Effector CD8-positive, alpha-beta T cell (primary cell): ENCODE results near the gene MGAT5B.
"Not testable (repeated sequence)": the region's sequence is repeated elsewhere in the genome, so short reads cannot be mapped to it uniquely, and the experiment has no call there.

ENCODE experiments used
- DNase-seq: peaks from one replicate; lab custom pipeline; 2025; lab: John Stamatoyannopoulos, UW
- total RNA-seq, 4 experiments: gene quantifications; one replicate each; lab custom pipeline; 2026; lab: John Stamatoyannopoulos, UW

The MGAT5B gene
- 0.36 to 1.9 (median 0.74) reads per million in 4 experiments for total RNA-seq

- peak; percentile 59 for DNase-seq
These were observed at the start of gene MGAT5B for GRCh38 chr17:76868176-76868668. Gene MGAT5B, plus strand, starts transcription at chr17:76868404. Its CDS starts 626 bp downstream, at chr17:76869030.

- no peak for DNase-seq
These were observed 48.2 kb upstream of the MGAT5B start for GRCh38 chr17:76820039-76820438.

- DNase-seq: no peak
These were observed 47.6 kb upstream of the MGAT5B start for GRCh38 chr17:76820561-76820960.

GRCh38 chr17:76822184-76822778, 45.9 kb upstream of the MGAT5B start:
- DNase-seq: no peak

- no peak for DNase-seq
These were observed 44.1 kb upstream of the MGAT5B start for GRCh38 chr17:76824093-76824492.

GRCh38 chr17:76826330-76827068, 41.7 kb upstream of the MGAT5B start:
- DNase-seq: no peak

GRCh38 chr17:76827736-76828135, 40.5 kb upstream of the MGAT5B start:
- no peak for DNase-seq

GRCh38 chr17:76830987-76831715, 37.1 kb upstream of the MGAT5B start:
- no peak for DNase-seq

- no peak for DNase-seq
These were observed 35.1 kb upstream of the MGAT5B start for GRCh38 chr17:76833034-76833644.

- no peak for DNase-seq
These were observed 34.5 kb upstream of the MGAT5B start for GRCh38 chr17:76833747-76834146.

GRCh38 chr17:76834870-76835269, 33.3 kb upstream of the MGAT5B start:
- no peak for DNase-seq

GRCh38 chr17:76840443-76840767, 27.8 kb upstream of the MGAT5B start:
- no peak for DNase-seq

GRCh38 chr17:76840884-76841775, 27.1 kb upstream of the MGAT5B start:
- no peak for DNase-seq

GRCh38 chr17:76841776-76842405, 26.3 kb upstream of the MGAT5B start:
- no peak for DNase-seq

GRCh38 chr17:76843068-76843467, 25.1 kb upstream of the MGAT5B start:
- DNase-seq: not testable (repeated sequence)

- no peak for DNase-seq
These were observed 24.3 kb upstream of the MGAT5B start for GRCh38 chr17:76843703-76844484.

GRCh38 chr17:76844485-76844829, 23.7 kb upstream of the MGAT5B start:
- DNase-seq: no peak

- no peak for DNase-seq
These were observed 23.4 kb upstream of the MGAT5B start for GRCh38 chr17:76844846-76845245.

- DNase-seq: no peak
These were observed 22.6 kb upstream of the MGAT5B start for GRCh38 chr17:76845541-76846017.

- no peak for DNase-seq
These were observed 21.2 kb upstream of the MGAT5B start for GRCh38 chr17:76847031-76847430.
